Dendritic cell treated with granulocyte-macrophage colony-stimulating factor and Interleukin-4, amounts not matched to agents 40 ng/mL and 50 ng/mL, for 4 days (primary cell): ENCODE results near the gene C12orf75.
A peak's percentile ranks its signal among the peaks of the same experiment; 100 is the strongest.

Experiments
- H3K27ac Mint-ChIP-seq: one replicate; pipeline ENCODE4 v1.8.0; 2022; ENCODE audit warnings: mild to moderate bottlenecking, mixed read lengths
- H3K27me3 Mint-ChIP-seq: one replicate; pipeline ENCODE4 v1.8.0; 2022; ENCODE audit warnings: mild to moderate bottlenecking, mixed read lengths
- H3K36me3 Mint-ChIP-seq: one replicate; pipeline ENCODE4 v1.8.0; 2022; ENCODE audit warnings: low read depth, mixed read lengths
- H3K4me1 Mint-ChIP-seq: one replicate; pipeline ENCODE4 v1.8.0; 2022; ENCODE audit warnings: low read depth, mixed read lengths
- H3K4me3 Mint-ChIP-seq: one replicate; pipeline ENCODE4 v1.8.0; 2022; ENCODE audit warnings: mild to moderate bottlenecking, moderate library complexity, mixed read lengths
- H3K9me3 Mint-ChIP-seq: one replicate; pipeline ENCODE4 v1.8.0; 2022; ENCODE audit warnings: mixed read lengths
- intact Hi-C: fragments of 100-400 bp; cut with micrococcal nuclease; formaldehyde crosslinking; loops from one replicate; pipeline ENCODE4 v1.15.0; 2022

C12orf75 gene

GRCh38 chr12:105330283-105330930 is at the start of gene C12orf75:
C12orf75 (plus strand) TSS chr12:105330691; CDS start chr12:105330892, 201 bp downstream.
- intact Hi-C loops: no loop called here
- Mint-ChIP-seq H3K4me3 (peak within 1 kb of the TSS; percentile 80), H3K9me3 (no peaks in the 10 kb centered on the region)

GRCh38 chr12:105280966-105281693 is 49.4 kb upstream of the C12orf75 start:
- Mint-ChIP-seq H3K9me3 (no peaks in the 10 kb centered on the region), H3K4me3 (no peak overlapping the region), H3K27me3 (peaks cover 5% of the 10 kb centered on the region), H3K36me3 (no peaks in the 10 kb centered on the region), H3K27ac (no peak overlapping the region), H3K4me1 (peaks cover 7% of the 10 kb centered on the region)
- intact Hi-C loops: loop anchor here (2.0 kb wide), 1 partner anchor 102 kb away; no protein-coding TSS in a partner anchor

More at GRCh38 chr12:105330283-105330930, at the start of gene C12orf75:
- peak within 1 kb of the TSS; percentile 61 for H3K27ac Mint-ChIP-seq
- H3K27me3 Mint-ChIP-seq: peaks cover 13% of the 10 kb centered on the region
- H3K36me3 Mint-ChIP-seq: no peaks in the 10 kb centered on the region
- peaks cover 22% of the 10 kb centered on the region for H3K4me1 Mint-ChIP-seq

GRCh38 chr12:105281694-105282049 is 48.8 kb upstream of the C12orf75 start:
- Mint-ChIP-seq H3K36me3 (no peaks in the 10 kb centered on the region), H3K4me3 (no peak overlapping the region), H3K27ac (no peak overlapping the region), H3K4me1 (peaks cover 2% of the 10 kb centered on the region), H3K9me3 (no peaks in the 10 kb centered on the region), H3K27me3 (peaks cover 5% of the 10 kb centered on the region)
- intact Hi-C loops: loop anchor here (2.0 kb wide), 1 partner anchor 101 kb away; no protein-coding TSS in a partner anchor

- intact Hi-C loops: no loop called here
- no peaks in the 10 kb centered on the region for H3K4me1 Mint-ChIP-seq
- peaks cover 5% of the 10 kb centered on the region for H3K27me3 Mint-ChIP-seq
- no peaks in the 10 kb centered on the region for H3K36me3 Mint-ChIP-seq
- no peak overlapping the region for H3K27ac Mint-ChIP-seq
- H3K9me3 Mint-ChIP-seq: no peaks in the 10 kb centered on the region
- no peak overlapping the region for H3K4me3 Mint-ChIP-seq
These were observed 45.1 kb upstream of the C12orf75 start for GRCh38 chr12:105285378-105285777.

GRCh38 chr12:105287408-105287807 is 43.1 kb upstream of the C12orf75 start:
- Mint-ChIP-seq H3K36me3 (no peaks in the 10 kb centered on the region), H3K9me3 (no peaks in the 10 kb centered on the region), H3K4me1 (no peaks in the 10 kb centered on the region), H3K27ac (no peak overlapping the region), H3K27me3 (peaks cover 8% of the 10 kb centered on the region), H3K4me3 (no peak overlapping the region)
- intact Hi-C loops: no loop called here

- Mint-ChIP-seq H3K27ac (no peak overlapping the region), H3K27me3 (peaks cover 8% of the 10 kb centered on the region), H3K9me3 (no peaks in the 10 kb centered on the region), H3K4me3 (no peak overlapping the region), H3K36me3 (no peaks in the 10 kb centered on the region), H3K4me1 (no peaks in the 10 kb centered on the region)
- intact Hi-C loops: no loop called here
These were observed 42.0 kb upstream of the C12orf75 start for GRCh38 chr12:105288311-105288996.

GRCh38 chr12:105289114-105289904 is 41.2 kb upstream of the C12orf75 start:
- H3K4me1 Mint-ChIP-seq: no peaks in the 10 kb centered on the region
- intact Hi-C loops: no loop called here
- no peaks in the 10 kb centered on the region for H3K36me3 Mint-ChIP-seq

GRCh38 chr12:105291531-105291930 is 39.0 kb upstream of the C12orf75 start:
- Mint-ChIP-seq H3K36me3 (no peaks in the 10 kb centered on the region), H3K27ac (no peak overlapping the region), H3K27me3 (peaks cover 3% of the 10 kb centered on the region), H3K4me1 (no peaks in the 10 kb centered on the region), H3K9me3 (no peaks in the 10 kb centered on the region), H3K4me3 (no peak overlapping the region)
- intact Hi-C loops: no loop called here

More at GRCh38 chr12:105289114-105289904, 41.2 kb upstream of the C12orf75 start:
- Mint-ChIP-seq H3K27me3 (peaks cover 4% of the 10 kb centered on the region), H3K4me3 (no peak overlapping the region), H3K27ac (no peak overlapping the region), H3K9me3 (no peaks in the 10 kb centered on the region)

- Mint-ChIP-seq H3K27ac (no peak overlapping the region), H3K9me3 (peaks cover 3% of the 10 kb centered on the region), H3K36me3 (no peaks in the 10 kb centered on the region), H3K27me3 (peaks cover 3% of the 10 kb centered on the region), H3K4me3 (no peak overlapping the region), H3K4me1 (no peaks in the 10 kb centered on the region)
- intact Hi-C loops: no loop called here
These were observed 37.8 kb upstream of the C12orf75 start for GRCh38 chr12:105292705-105293104.

- intact Hi-C loops: no loop called here
- no peaks in the 10 kb centered on the region for H3K4me1 Mint-ChIP-seq
These were observed 37.3 kb upstream of the C12orf75 start for GRCh38 chr12:105293187-105293586.

GRCh38 chr12:105294161-105294560 is 36.3 kb upstream of the C12orf75 start:
- Mint-ChIP-seq H3K9me3 (peaks cover 17% of the 10 kb centered on the region), H3K4me3 (no peak overlapping the region), H3K27ac (no peak overlapping the region), H3K4me1 (no peaks in the 10 kb centered on the region), H3K36me3 (no peaks in the 10 kb centered on the region), H3K27me3 (peaks cover 3% of the 10 kb centered on the region)
- intact Hi-C loops: no loop called here

More at GRCh38 chr12:105293187-105293586, 37.3 kb upstream of the C12orf75 start:
- Mint-ChIP-seq H3K9me3 (peaks cover 7% of the 10 kb centered on the region), H3K4me3 (no peak overlapping the region), H3K27ac (no peak overlapping the region), H3K27me3 (peaks cover 3% of the 10 kb centered on the region), H3K36me3 (no peaks in the 10 kb centered on the region)

- intact Hi-C loops: no loop called here
- Mint-ChIP-seq H3K27ac (no peak overlapping the region), H3K4me1 (no peaks in the 10 kb centered on the region), H3K9me3 (peaks cover 25% of the 10 kb centered on the region), H3K4me3 (no peak overlapping the region), H3K27me3 (peaks cover 3% of the 10 kb centered on the region), H3K36me3 (no peaks in the 10 kb centered on the region)
These were observed 35.5 kb upstream of the C12orf75 start for GRCh38 chr12:105294886-105295479.
